Dendritic cell treated with granulocyte-macrophage colony-stimulating factor and Interleukin-4, amounts not matched to agents 40 ng/mL and 50 ng/mL, for 4 days (primary cell): Measurements from ENCODE around the gene ZGPAT.
"Not testable (repeated sequence)": the region's sequence is repeated elsewhere in the genome, so short reads cannot be mapped to it uniquely, and the experiment has no call there.

ENCODE experiments used
- H3K27ac Mint-ChIP-seq: one replicate; pipeline ENCODE4 v1.8.0; 2022; ENCODE audit warnings: mild to moderate bottlenecking, mixed read lengths
- H3K27me3 Mint-ChIP-seq: one replicate; pipeline ENCODE4 v1.8.0; 2022; ENCODE audit warnings: mild to moderate bottlenecking, mixed read lengths
- H3K36me3 Mint-ChIP-seq: one replicate; pipeline ENCODE4 v1.8.0; 2022; ENCODE audit warnings: low read depth, mixed read lengths
- H3K4me1 Mint-ChIP-seq: one replicate; pipeline ENCODE4 v1.8.0; 2022; ENCODE audit warnings: low read depth, mixed read lengths
- H3K4me3 Mint-ChIP-seq: one replicate; pipeline ENCODE4 v1.8.0; 2022; ENCODE audit warnings: mild to moderate bottlenecking, moderate library complexity, mixed read lengths
- H3K9me3 Mint-ChIP-seq: one replicate; pipeline ENCODE4 v1.8.0; 2022; ENCODE audit warnings: mixed read lengths
- intact Hi-C: fragments of 100-400 bp; cut with micrococcal nuclease; formaldehyde crosslinking; loops from one replicate; pipeline ENCODE4 v1.15.0; 2022

ZGPAT gene

DNA sequence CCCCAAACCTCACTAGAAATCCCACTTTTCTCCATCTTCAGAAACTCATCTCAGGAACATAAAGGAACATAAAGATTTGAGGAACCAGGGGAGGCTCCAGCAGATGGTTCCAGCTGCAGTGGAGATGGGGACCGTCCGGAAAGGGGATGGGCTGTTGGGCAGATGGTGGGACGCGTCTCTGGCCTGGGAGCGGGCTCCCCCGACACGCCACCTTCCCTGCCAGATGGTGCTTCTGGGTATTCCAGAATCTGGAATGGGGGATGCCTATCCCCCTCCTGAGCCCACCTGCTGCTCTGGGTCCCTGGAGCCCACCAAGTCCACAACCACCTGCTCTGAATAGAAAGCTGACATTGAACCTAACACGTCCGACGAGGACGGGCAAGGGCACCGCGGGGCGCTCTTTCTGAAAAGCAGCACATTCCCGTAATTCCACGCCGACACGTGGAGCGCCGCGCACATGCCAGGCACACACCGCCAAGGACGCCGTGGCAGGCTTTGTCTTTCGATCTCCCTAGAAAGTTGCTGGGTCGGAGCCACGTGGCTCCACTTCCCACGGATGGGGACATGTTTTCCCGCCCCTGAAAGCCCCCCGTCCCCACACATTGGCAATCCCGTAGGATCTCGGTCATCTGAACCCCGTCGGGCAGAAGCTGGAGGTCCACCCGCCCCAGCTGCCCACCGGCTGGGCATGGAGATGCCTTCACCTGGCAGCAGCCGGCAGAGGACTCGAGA lies 59.0 kb downstream of the ZGPAT start:
- no peaks in the 10 kb centered on the region for H3K4me1 Mint-ChIP-seq
- H3K4me3 Mint-ChIP-seq: no peak overlapping the region
- H3K27me3 Mint-ChIP-seq: peaks cover 1% of the 10 kb centered on the region
- peaks cover 100% of the 10 kb centered on the region for H3K36me3 Mint-ChIP-seq
- H3K27ac Mint-ChIP-seq: no peak overlapping the region
- intact Hi-C loops: no loop called here
- H3K9me3 Mint-ChIP-seq: no peaks in the 10 kb centered on the region

DNA sequence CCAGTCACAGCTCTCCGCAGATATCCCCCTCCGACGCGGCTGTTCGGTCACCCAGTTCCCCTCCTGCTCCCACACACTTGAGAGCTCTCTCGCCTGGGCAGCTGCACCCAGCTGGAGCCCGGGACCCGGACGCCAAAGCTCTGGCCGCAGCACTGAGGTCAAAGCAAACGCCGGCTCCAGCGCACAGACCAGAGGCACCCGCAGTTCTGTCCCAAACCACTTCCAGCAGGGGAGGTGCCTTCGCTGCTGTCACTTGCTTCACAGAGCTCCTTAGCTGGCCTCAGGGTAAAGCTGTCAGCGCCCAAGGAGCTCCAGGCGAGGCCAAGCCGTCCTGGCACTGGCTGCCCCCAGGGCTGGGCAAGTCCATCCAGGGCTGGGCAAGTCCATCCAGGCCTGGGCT lies 59.6 kb downstream of the ZGPAT start:
- H3K27ac Mint-ChIP-seq: no peak overlapping the region

DNA sequence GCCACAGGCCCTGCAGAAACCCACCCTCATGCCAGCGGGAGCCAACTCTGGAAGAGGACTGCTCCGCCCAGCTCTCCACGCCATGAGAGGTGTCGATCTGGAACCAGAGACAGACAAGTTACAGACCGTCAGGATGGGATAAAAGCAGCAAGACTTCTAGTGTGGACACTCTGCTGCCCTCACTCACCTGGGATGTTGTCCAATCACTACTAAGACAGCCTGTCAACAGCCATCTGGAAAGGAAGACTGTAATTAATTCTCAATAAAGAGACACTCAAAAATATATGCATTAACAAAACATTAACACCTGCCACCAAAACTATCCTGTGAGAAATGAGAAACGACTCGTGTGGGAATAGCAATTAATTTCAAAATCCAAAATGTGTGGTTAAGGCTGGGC lies 60.0 kb downstream of the ZGPAT start:
- H3K27ac Mint-ChIP-seq: no peak overlapping the region
- peaks cover 92% of the 10 kb centered on the region for H3K36me3 Mint-ChIP-seq
- no peaks in the 10 kb centered on the region for H3K9me3 Mint-ChIP-seq
- no peaks in the 10 kb centered on the region for H3K4me1 Mint-ChIP-seq
- H3K27me3 Mint-ChIP-seq: peaks cover 1% of the 10 kb centered on the region
- H3K4me3 Mint-ChIP-seq: no peak overlapping the region
- intact Hi-C loops: no loop called here

More for the DNA sequence above, 59.6 kb downstream of the ZGPAT start:
- peaks cover 96% of the 10 kb centered on the region for H3K36me3 Mint-ChIP-seq
- intact Hi-C loops: no loop called here
- no peaks in the 10 kb centered on the region for H3K9me3 Mint-ChIP-seq
- H3K27me3 Mint-ChIP-seq: peaks cover 1% of the 10 kb centered on the region
- H3K4me1 Mint-ChIP-seq: no peaks in the 10 kb centered on the region
- H3K4me3 Mint-ChIP-seq: no peak overlapping the region

DNA sequence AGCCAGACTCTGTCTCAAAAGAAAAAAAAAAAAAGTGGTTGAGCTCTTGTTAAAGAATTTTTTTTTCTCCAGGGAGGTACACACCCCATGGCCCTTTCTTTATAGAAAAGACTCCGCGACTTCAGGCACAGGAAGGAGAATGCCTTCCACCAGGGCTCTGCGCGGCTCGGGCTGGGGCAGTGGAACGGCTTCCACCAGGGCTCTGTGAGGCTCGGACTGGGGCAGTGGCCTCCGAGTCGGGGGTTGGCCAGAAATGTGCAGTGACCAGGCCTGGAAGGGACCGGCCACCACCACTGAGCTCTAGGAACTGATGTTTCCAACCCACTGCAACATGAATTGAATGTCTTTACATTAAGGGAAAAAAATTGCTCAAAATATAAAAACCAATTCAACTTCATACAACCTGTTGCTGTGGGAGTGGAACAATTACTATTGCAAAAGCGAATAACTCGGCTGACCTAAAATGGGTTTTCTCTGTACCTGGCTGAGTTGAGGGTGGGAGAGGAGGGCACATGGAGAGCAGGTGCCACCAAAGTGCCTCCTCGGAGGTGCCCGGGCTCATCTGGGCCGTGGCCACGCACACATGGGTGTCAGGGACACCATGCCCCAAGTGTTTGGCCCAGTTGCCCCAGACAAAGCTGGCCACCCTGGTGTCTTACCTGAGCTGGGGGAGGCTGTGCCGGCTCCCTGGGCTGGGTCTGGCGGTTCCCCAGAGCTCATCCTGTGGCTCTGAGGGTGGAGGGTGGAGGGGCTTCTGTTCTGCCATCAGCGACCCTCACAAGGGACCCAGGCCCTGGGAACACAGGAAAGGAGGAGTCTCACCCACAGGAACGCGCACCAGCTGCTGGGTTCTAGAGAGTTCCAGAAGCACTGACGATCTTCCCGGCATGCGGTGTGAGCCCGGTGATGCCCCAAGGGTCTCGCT lies 61.0 kb downstream of the ZGPAT start:
- Mint-ChIP-seq H3K9me3 (no peaks in the 10 kb centered on the region), H3K27ac (no peak overlapping the region), H3K4me1 (no peaks in the 10 kb centered on the region), H3K36me3 (peaks cover 90% of the 10 kb centered on the region), H3K4me3 (no peak overlapping the region), H3K27me3 (peaks cover 1% of the 10 kb centered on the region)
- intact Hi-C loops: no loop called here

DNA sequence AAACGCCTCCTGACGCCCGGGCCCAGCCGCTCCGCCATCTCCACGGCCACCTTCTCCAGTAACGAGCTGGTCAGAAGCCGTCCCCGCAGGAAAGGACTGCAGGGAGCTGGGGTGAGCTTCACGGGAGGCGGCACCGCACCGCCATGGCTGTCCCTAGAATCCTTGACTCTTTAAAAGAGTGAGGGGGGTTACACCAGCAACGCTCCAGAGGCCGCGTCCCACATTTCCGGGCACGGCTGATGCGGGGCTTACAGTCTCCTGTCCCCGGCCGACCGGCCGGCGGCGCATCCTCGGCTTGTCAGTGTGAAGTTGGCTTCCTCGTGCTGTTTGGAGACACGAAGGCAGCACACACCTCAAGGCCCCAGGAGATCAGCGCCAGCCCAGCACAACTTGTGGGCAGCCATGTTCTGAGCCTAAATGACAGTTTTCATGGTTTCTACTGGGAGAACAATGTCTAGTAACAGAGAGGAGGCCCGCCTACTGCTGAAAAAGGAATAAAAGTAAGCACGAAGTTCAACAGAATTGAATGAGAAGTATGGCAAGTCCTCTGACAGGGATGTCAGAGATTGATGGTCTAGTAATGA lies 62.1 kb downstream of the ZGPAT start:
- H3K36me3 Mint-ChIP-seq: peaks cover 88% of the 10 kb centered on the region
- H3K4me1 Mint-ChIP-seq: peaks cover 8% of the 10 kb centered on the region
- intact Hi-C loops: no loop called here
- H3K4me3 Mint-ChIP-seq: no peak overlapping the region
- H3K27ac Mint-ChIP-seq: no peak overlapping the region
- H3K9me3 Mint-ChIP-seq: no peaks in the 10 kb centered on the region
- peaks cover 5% of the 10 kb centered on the region for H3K27me3 Mint-ChIP-seq

DNA sequence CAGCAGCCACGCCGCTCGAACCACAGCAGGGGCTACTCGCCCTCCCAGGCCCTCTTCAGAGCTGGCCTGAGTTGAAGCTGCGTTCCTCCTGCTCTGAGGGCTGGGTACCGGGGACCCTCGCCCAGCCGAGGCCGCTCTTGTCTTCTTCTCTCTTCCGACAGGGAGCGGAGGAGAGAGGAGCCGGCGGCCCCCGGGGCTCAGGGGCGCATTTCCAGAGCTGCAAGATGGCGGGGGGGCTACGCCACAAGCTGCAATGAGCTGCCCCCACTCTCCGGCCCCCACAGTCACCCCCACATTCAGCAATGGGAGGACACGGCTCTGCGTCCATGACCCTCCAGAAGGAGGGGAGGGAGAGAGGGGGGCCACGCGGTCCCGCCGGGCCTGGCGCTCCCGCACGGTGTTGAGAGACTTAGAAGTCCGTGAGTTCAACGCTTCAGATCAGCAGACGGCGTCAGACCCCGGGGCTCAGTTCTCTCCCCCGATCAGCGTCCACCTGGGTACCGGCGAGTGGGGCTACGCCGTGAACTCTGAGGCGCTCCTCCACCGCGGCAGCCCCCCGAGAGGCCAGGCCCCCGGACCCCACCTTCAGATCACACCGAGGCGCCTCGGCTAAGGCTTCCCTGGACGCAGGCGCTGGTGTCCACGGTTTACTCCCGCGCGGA lies 63.3 kb downstream of the ZGPAT start:
- H3K27me3 Mint-ChIP-seq: peaks cover 11% of the 10 kb centered on the region
- H3K4me3 Mint-ChIP-seq: no peak overlapping the region
- H3K4me1 Mint-ChIP-seq: peaks cover 16% of the 10 kb centered on the region
- H3K36me3 Mint-ChIP-seq: peaks cover 88% of the 10 kb centered on the region
- intact Hi-C loops: no loop called here
- H3K27ac Mint-ChIP-seq: no peak overlapping the region
- no peaks in the 10 kb centered on the region for H3K9me3 Mint-ChIP-seq

DNA sequence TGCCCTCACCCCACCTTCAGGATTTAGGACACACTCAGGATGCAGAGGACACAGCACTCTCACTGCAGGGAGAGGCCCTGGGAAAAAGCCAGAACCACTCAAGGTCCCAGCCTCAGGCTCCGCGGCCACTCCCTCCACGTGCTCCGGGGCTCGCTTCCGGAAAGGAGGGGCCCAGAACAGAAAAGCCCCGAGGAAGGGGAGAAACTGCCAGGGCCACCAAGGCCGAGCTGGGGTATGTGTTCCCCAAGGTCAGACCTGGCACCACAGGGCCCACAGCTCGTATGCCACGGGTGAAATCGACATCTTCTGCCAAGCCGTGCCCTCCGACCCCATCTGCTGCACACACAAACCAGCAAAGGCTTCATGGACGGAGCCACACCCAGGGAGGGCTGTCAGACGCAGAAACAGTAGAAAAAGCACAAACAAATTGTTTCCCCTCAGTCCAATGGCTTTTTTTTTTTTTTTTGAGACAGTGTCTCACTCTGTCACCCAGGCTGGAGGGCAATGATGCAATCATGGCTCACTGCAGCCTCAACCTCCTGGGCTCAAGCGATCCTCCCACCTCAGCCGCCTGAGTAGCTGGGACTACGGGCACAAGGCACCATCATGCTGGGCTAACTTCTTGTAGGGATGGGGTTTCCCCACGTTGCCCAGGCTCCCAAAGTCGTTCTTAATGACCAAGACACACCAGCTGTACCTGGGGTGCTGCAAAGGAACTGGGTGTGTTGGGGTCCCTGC lies 65.1 kb downstream of the ZGPAT start:
- no peak overlapping the region for H3K27ac Mint-ChIP-seq
- H3K4me1 Mint-ChIP-seq: peaks cover 16% of the 10 kb centered on the region
- intact Hi-C loops: no loop called here
- no peaks in the 10 kb centered on the region for H3K9me3 Mint-ChIP-seq
- H3K4me3 Mint-ChIP-seq: no peak overlapping the region
- H3K27me3 Mint-ChIP-seq: peaks cover 11% of the 10 kb centered on the region
- H3K36me3 Mint-ChIP-seq: peaks cover 88% of the 10 kb centered on the region

DNA sequence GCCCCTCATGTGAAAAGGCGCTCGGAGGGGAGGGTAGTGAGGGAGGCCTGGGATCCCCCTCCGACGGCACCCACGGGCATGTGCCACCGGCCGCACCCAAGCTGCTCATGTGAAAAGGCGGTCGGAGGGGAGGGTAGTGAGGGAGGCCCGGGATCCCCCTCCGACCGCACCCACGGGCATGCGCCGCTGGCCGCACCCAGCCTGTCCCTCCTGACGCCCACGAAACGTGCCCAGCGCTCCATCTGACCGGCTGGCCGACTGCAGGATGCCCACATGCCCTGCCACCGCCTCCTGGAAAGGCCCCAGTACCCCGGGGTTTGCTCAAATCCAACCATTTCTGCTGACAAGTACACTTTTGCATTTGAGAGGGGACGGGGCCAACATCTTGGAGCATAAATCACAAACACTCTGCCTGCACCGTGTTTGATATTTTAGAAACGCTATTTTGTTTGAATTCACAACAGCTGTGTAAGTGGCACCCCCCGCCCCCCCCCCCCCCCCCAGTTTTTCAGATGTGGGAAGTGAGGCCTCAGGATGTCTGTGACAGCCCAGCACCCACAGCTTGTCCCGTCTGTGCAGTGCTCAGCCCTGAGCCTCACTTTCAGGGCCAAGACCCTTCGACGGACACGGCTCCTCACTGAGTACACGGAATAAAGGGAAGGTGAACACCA lies 65.9 kb downstream of the ZGPAT start:
- Mint-ChIP-seq H3K27ac (no peak overlapping the region), H3K27me3 (peaks cover 11% of the 10 kb centered on the region), H3K4me3 (no peak overlapping the region), H3K4me1 (peaks cover 16% of the 10 kb centered on the region), H3K36me3 (peaks cover 88% of the 10 kb centered on the region), H3K9me3 (no peaks in the 10 kb centered on the region)
- intact Hi-C loops: no loop called here

DNA sequence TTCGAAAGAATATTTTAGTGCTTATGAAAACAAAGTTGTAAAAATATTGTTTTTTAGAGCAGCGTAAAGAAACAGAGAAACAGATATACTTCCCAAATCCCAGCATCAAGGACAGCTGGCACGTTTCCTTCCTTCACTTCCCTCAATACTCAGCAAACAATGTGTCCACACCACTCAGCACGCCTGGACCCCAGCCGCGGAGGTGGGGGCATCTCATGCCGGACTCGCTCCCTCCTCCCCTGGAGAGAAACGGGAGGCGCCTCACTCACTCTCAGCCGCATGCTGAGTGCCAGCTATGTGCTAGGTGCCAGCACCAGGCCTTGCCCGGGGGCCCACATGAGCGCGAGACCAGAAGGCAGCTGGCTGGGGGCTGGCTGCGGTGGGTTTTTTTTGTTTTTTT lies 66.5 kb downstream of the ZGPAT start:
- H3K36me3 Mint-ChIP-seq: peaks cover 85% of the 10 kb centered on the region
- peaks cover 11% of the 10 kb centered on the region for H3K27me3 Mint-ChIP-seq
- peaks cover 16% of the 10 kb centered on the region for H3K4me1 Mint-ChIP-seq
- no peak overlapping the region for H3K27ac Mint-ChIP-seq
- intact Hi-C loops: no loop called here
- no peaks in the 10 kb centered on the region for H3K9me3 Mint-ChIP-seq
- no peak overlapping the region for H3K4me3 Mint-ChIP-seq

DNA sequence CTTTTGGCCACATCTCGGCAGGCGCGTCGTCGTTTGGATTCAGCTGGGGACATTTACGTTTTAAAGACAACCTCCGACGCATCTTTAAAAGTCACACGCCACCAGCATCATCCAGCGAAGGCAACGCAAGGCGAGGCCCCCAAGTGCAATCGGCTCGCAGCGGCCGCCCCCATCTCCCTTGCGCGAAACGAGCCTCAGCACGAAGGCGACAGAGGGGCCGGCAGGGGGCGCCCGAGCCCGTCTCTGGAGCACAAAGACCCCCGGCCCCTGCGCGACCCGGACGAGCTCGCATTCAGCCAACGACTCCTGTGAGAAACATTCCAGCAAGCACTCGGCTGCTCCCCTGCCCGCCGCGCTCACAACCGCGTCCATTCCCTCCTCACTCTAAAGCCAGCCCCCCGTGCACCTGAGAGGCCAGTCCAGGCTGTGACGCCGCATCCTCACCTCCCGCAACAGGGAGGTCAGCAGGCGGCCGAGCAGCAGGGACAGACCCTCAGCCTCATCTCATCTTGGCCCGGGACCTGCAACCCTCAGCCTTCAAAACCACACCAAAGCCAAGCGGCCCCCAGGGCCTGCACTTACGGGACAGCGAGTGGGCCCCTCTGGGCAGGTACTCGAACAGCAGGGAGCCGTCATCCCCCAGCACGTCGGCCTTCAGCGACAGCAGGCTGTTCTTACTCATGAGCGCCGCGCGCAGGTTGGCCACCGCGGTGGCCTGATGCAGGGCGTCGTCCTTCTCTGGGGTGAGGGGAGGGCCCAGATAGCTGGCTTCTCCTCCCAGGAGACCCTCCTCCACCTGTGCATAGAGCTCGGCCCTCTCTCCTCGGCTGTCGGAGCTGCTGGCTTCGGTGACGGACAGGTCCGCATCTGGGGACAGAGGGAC lies 67.5 kb downstream of the ZGPAT start:
- Mint-ChIP-seq H3K4me3 (no peak overlapping the region), H3K36me3 (peaks cover 81% of the 10 kb centered on the region)
- intact Hi-C loops: no loop called here

DNA sequence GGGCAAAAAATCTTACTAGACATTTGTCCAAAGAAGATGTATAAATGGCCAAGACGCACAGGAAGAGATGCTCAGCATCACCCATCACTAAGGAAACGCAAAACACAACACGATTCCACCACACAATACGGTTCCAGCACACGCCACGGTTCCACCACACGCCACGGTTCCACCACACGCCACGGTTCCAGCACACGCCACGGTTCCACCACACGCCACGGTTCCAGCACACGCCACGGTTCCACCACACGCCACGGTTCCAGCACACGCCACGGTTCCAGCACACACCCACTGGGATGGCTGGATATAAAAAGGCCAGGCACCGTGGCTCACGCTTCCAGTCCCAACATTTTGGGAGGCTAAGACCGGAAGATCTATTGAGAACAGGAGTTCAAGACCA lies 69.0 kb downstream of the ZGPAT start:
- H3K4me1 Mint-ChIP-seq: peaks cover 16% of the 10 kb centered on the region
- intact Hi-C loops: not testable (repeated sequence)

More for the DNA sequence above, 67.5 kb downstream of the ZGPAT start:
- Mint-ChIP-seq H3K27ac (no peak overlapping the region), H3K9me3 (no peaks in the 10 kb centered on the region), H3K27me3 (peaks cover 11% of the 10 kb centered on the region), H3K4me1 (peaks cover 16% of the 10 kb centered on the region)

DNA sequence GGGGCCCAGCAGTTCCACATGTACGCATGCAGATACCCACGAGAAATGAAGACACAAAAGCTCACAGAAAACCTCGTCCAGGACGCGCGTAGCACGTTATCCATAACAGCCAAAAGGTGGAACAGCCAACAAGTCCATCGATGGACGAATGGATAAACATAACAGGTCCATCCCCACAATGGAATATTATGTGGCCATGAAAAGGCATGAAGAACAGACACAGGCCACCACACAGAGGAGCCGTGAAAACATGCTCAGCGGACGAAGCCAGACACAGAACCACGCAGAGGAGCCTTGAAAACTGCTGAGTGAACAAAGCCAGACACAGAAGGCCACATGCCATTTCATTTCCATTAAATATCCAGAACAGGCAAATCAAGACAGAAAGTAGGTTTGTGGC lies 69.8 kb downstream of the ZGPAT start:
- Mint-ChIP-seq H3K9me3 (no peaks in the 10 kb centered on the region), H3K4me1 (peaks cover 16% of the 10 kb centered on the region), H3K27me3 (peaks cover 11% of the 10 kb centered on the region), H3K36me3 (peaks cover 75% of the 10 kb centered on the region), H3K27ac (no peak overlapping the region), H3K4me3 (no peak overlapping the region)
- intact Hi-C loops: no loop called here

More for the DNA sequence above, 69.0 kb downstream of the ZGPAT start:
- not testable (repeated sequence) for H3K27ac Mint-ChIP-seq, H3K9me3 Mint-ChIP-seq, H3K4me3 Mint-ChIP-seq
- Mint-ChIP-seq H3K36me3 (peaks cover 73% of the 10 kb centered on the region), H3K27me3 (peaks cover 11% of the 10 kb centered on the region)
